Mammary epithelial cell (primary cell): ENCODE data around the gene CD300A.

ENCODE experiments used
- EZH2 ChIP-seq: IDR thresholded peaks from 2 replicates; pipeline ENCODE4 v1.6.1; 2012; ENCODE audit warnings: low read length, inconsistent platforms, borderline replicate concordance
- TF ChIP-seq, protein P1 (sequence below), 2 donors: IDR thresholded peaks in 1 of 2; conservative IDR thresholded peaks in 1 of 2; 2 replicates each; pipeline ENCODE4 v1.5.1; 2011 to 2012; ENCODE audit warnings: inconsistent platforms in 2 of 2, low read length in 2 of 2, mild to moderate bottlenecking in 2 of 2, control low read depth in 1 of 2, low read depth in 1 of 2; ENCODE audit not compliant: insufficient read depth in 1 of 2; ENCODE audit errors: extremely low read depth in 1 of 2

DNA sequence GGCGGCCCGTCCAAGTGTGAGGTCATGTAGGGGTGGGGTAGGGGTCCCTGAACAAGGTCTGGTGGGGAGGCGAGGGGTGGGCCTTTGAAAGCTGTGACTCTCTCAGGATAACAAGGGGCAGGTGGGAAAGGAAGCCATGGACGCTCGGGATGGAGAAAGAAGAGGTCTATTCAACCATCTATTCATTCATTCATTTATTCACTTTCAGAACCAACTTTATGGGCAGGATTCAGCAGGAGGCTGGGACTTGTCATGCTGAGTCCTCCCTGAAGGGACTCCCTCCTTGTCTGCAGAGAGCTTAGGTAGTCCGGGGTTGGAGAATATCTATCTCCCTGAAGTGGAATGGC, 8.6 kb upstream of the CD300A start:
- TF ChIP-seq, protein P1, sequence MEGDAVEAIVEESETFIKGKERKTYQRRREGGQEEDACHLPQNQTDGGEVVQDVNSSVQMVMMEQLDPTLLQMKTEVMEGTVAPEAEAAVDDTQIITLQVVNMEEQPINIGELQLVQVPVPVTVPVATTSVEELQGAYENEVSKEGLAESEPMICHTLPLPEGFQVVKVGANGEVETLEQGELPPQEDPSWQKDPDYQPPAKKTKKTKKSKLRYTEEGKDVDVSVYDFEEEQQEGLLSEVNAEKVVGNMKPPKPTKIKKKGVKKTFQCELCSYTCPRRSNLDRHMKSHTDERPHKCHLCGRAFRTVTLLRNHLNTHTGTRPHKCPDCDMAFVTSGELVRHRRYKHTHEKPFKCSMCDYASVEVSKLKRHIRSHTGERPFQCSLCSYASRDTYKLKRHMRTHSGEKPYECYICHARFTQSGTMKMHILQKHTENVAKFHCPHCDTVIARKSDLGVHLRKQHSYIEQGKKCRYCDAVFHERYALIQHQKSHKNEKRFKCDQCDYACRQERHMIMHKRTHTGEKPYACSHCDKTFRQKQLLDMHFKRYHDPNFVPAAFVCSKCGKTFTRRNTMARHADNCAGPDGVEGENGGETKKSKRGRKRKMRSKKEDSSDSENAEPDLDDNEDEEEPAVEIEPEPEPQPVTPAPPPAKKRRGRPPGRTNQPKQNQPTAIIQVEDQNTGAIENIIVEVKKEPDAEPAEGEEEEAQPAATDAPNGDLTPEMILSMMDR (conservative IDR thresholded peaks at IDR 0.05 in 1 of 2, IDR thresholded peaks at IDR 0.05 in 1 of 2; ENCODE audit: extremely low read depth in 1 of 2, insufficient read depth in 1 of 2, low read depth in 1 of 2, low read length in 2 of 2), result no peak
- TF ChIP-seq EZH2, result no peak
